HUES48 (cell line): ENCODE results near the gene BBS9.

Source experiments
- H3K27ac ChIP-seq: one replicate; pipeline ENCODE4 v1.7.0; 2013; ENCODE audit warnings: low read depth, low read length, inconsistent platforms
- H3K27me3 ChIP-seq: 2 replicates; pipeline ENCODE4 v1.6.1; 2013; ENCODE audit warnings: mild to moderate bottlenecking, low read length; ENCODE audit not compliant: control insufficient read depth, insufficient read depth
- H3K36me3 ChIP-seq: 2 replicates; pipeline ENCODE4 v1.6.1; 2013; ENCODE audit warnings: low read length; ENCODE audit not compliant: control insufficient read depth, insufficient read depth
- H3K4me1 ChIP-seq: 2 replicates; pipeline ENCODE4 v1.6.1; 2013; ENCODE audit warnings: mild to moderate bottlenecking, low read length; ENCODE audit not compliant: control insufficient read depth, insufficient read depth
- H3K4me3 ChIP-seq: 2 replicates; pipeline ENCODE4 v1.5.1; 2013; ENCODE audit warnings: mild to moderate bottlenecking, low read depth, low read length
- H3K9ac ChIP-seq: 2 replicates; pipeline ENCODE4 v1.6.1; 2013; ENCODE audit warnings: mild to moderate bottlenecking, low read depth, low read length, moderate library complexity
- H3K9me3 ChIP-seq: 2 replicates; pipeline ENCODE4 v1.6.1; 2013; ENCODE audit warnings: low read length; ENCODE audit not compliant: control insufficient read depth, insufficient read depth

The BBS9 gene

DNA sequence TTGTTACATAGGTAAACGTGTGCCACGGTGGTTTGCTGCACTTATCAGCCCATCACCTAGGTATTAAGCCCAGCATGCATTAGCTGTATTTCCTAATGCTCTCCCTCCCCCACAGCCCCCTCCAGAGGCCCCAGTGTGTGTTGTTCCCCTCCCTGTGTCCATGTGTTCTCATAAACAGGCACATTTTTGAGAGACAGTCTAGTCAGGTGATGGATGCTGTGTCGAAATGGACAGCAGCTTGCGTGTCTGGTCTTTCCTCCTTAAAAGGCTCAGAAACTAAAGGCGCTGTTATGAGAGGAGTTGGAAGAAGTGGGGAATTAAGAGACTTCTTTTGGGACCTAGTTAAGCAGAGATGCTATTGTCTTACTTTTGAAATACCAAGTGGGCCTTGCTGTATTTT is 296.0 kb downstream of the BBS9 start:
- Histone ChIP-seq H3K27me3 (no peaks in the 10 kb centered on the region), H3K27ac (no peak overlapping the region), H3K9me3 (no peaks in the 10 kb centered on the region), H3K4me3 (no peak overlapping the region), H3K4me1 (0 out of 2 replicates have a peak, but pooled peaks cover 5% of the 10 kb centered on the region), H3K9ac (no peak overlapping the region), H3K36me3 (no peaks in the 10 kb centered on the region)

DNA sequence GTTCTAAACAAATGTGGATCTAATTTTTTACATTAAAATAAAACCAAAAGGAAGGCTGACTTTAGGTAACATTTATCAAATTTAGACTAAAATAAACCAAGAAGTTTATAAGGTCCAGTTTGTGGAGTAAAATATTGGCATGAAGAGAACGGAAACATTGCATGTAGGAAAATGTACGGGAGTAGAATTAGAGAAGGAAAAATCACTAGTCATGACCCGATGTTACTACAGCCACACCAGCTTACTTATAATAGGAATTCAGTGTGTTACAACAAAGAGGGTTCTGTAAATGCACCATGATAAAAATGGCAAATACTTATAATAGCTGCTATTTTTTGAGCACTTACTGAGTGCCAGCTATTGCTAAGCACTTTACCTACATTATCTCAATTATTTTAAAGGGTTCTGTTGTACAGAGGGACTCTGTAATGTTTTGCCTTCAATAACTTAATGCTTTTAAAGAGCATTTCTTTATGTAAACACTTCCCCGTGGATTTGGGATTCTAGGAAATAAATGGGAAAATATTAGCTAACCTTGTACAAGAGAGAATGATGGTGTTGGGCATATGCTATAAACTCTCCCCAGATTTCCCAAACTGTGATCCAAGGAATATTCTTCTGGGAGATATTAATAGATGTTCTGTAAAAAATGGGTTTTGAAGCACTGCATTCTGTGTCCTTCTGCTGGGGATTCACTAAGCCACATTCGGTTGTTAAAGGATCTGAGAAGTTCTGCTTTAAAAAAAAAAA is 296.7 kb downstream of the BBS9 start:
- Histone ChIP-seq H3K9me3 (no peaks in the 10 kb centered on the region), H3K9ac (no peak overlapping the region), H3K4me3 (no peak overlapping the region), H3K27ac (no peak overlapping the region), H3K36me3 (no peaks in the 10 kb centered on the region), H3K4me1 (0 out of 2 replicates have a peak, but pooled peaks cover 5% of the 10 kb centered on the region), H3K27me3 (no peaks in the 10 kb centered on the region)

DNA sequence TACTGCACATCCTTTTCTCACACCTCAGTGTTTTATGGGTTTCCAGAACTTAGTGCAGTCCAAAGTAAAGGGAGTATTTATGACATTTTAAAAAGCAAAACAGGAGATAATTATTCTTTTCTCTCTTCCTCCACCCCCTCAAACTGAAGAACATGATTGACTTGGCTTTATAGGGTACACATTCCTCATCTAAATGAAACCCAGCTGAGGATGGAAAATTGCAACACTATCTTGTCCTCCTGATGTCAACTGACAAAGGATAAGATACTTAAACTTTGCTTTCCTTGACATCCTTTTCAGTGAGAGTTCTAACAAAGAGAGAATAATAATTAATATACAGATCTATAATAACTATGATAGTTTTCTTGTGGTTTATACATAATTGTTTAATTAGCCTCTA is 299.1 kb downstream of the BBS9 start:
- no peak overlapping the region for H3K27ac ChIP-seq
- no peak overlapping the region for H3K4me3 ChIP-seq
- no peaks in the 10 kb centered on the region for H3K36me3 ChIP-seq
- no peak overlapping the region for H3K9ac ChIP-seq
- no peaks in the 10 kb centered on the region for H3K27me3 ChIP-seq
- no peaks in the 10 kb centered on the region for H3K9me3 ChIP-seq
- H3K4me1 ChIP-seq = 0 out of 2 replicates have a peak, but pooled peaks cover 2% of the 10 kb centered on the region

DNA sequence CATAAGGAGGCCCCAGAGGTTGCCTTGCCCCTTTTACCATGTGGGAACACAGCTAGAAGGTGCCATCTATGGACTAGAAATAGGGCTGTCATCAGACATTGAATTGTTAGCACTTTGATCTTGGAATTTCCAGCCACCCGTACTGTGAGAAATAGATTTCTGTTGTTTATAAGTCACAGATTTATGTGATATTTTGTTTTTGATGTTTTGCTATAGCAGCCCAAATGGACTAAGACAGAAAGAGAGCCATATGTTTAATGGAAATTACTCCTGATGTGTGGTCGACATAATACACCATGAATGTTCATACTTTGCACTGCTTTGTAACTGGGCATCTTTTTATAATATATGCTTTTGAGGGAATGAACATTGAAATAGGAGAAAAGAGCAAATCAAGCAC is 302.2 kb downstream of the BBS9 start:
- no peaks in the 10 kb centered on the region for H3K27me3 ChIP-seq
- no peaks in the 10 kb centered on the region for H3K9me3 ChIP-seq
- no peak overlapping the region for H3K27ac ChIP-seq
- no peaks in the 10 kb centered on the region for H3K36me3 ChIP-seq
- no peak overlapping the region for H3K4me3 ChIP-seq
- H3K9ac ChIP-seq = no peak overlapping the region
- H3K4me1 ChIP-seq = no peaks in the 10 kb centered on the region

DNA sequence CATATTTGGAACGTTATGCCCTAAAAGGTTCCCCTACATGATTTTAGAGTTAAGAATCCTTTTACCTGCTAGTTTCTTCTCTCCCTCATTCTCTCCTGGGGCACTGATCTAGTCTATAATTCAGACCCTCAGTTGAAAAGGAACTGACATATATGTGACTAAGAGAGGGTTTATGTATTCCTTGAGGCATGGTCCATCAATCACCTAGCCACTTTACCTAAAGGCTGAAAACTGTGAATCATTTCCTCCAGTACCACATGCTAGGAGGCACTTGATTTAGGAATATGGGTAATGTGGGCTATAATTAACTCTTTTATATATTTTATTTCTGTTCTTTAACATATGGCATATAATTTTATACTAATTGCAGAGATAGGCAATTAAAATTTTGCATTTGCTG is 303.5 kb downstream of the BBS9 start:
- Histone ChIP-seq H3K9ac (no peak overlapping the region), H3K9me3 (no peaks in the 10 kb centered on the region), H3K27me3 (no peaks in the 10 kb centered on the region)

DNA sequence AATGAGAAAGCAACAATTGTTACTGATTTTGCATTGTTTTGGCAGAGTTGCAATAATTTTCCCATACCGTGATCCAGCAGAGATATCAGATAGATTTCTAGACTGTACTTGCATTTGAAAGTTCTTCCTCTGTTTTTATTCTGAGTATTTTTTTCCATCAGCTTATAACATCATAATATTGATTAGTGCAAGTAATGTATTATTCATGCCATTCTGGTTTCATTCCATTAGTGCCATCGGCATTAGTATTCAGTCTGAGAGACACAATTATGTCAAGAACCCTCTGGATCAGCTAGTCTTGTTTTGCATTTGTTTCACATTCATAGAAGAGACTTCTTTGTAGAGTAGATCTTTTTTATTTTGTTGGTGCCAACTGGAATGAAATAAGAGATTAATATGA is 304.0 kb downstream of the BBS9 start:
- H3K9me3 ChIP-seq = no peaks in the 10 kb centered on the region
- H3K4me3 ChIP-seq = no peak overlapping the region
- no peak overlapping the region for H3K9ac ChIP-seq
- H3K27me3 ChIP-seq = no peaks in the 10 kb centered on the region
- no peak overlapping the region for H3K27ac ChIP-seq
- H3K4me1 ChIP-seq = no peaks in the 10 kb centered on the region
- no peaks in the 10 kb centered on the region for H3K36me3 ChIP-seq

More for the DNA sequence above, 303.5 kb downstream of the BBS9 start:
- Histone ChIP-seq H3K27ac (no peak overlapping the region), H3K4me3 (no peak overlapping the region), H3K36me3 (no peaks in the 10 kb centered on the region), H3K4me1 (no peaks in the 10 kb centered on the region)

DNA sequence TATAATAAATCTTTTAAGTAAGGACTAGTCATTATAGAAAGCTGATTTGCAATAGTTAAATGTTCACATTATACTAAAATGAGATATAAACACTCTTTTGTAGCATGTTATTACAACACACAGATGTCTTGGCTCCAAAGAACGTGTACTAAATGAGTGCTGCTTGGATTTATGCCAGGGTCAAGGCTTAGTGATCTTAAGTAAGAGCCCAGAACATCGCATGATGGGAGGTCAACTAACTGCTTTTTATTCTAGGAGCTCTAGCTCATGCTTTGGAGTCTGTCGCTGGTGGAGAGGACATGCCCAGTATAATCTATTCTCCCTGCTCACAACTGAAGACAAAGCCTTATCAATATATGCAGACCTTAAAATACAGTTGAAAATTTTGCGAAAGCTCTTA is 315.1 kb downstream of the BBS9 start:
- no peak overlapping the region for H3K9ac ChIP-seq

DNA sequence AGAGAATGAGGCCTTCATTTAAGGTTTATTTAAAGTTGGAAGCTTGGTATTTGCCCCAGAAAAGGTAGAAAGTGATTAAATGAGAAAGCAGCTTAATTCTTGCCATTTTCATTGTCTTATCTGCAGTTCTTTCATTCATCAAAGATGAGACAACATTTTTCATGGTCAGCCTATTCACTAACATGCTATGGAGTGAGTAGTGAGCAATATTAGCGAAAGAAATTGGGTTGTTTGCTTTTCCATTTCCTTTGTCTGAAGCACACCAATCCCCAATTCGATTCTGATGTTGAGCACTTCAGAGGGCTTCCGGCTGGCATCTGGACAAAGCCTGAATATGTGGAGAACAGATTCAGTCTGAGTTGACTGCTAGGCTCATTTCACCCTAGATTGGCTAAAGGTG is 317.2 kb downstream of the BBS9 start:
- Histone ChIP-seq H3K27ac (no peak overlapping the region), H3K36me3 (no peaks in the 10 kb centered on the region), H3K4me1 (peaks cover 9% of the 10 kb centered on the region), H3K9me3 (no peaks in the 10 kb centered on the region), H3K9ac (no peak overlapping the region), H3K4me3 (no peak overlapping the region), H3K27me3 (no peaks in the 10 kb centered on the region)

More for the DNA sequence above, 315.1 kb downstream of the BBS9 start:
- Histone ChIP-seq H3K4me3 (no peak overlapping the region), H3K4me1 (peaks cover 9% of the 10 kb centered on the region), H3K36me3 (no peaks in the 10 kb centered on the region), H3K27me3 (no peaks in the 10 kb centered on the region), H3K27ac (no peak overlapping the region), H3K9me3 (no peaks in the 10 kb centered on the region)

DNA sequence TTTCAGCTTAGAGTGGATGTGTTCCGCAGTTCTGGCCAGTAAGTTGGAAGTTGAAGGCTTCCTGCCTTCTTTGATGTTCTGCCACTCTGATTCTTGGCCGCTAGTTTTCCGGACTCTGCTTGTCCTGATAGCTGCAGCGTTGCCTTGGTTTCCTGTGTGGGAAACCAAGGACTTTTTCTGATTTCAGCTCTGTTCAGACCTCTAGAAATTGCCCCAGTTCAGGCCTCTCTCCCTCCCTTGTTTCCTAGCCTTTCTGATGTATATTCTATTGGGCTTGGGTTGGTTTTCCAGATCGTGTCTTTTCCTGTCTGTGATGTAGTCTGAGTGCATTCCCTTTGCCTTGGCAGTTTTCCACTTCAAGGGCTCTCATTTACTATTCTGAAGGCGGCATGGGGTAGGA is 318.7 kb downstream of the BBS9 start:
- no peak overlapping the region for H3K27ac ChIP-seq
- H3K9me3 ChIP-seq = no peaks in the 10 kb centered on the region
- no peaks in the 10 kb centered on the region for H3K27me3 ChIP-seq
- H3K9ac ChIP-seq = no peak overlapping the region
- no peaks in the 10 kb centered on the region for H3K36me3 ChIP-seq
- no peak overlapping the region for H3K4me3 ChIP-seq
- peaks cover 9% of the 10 kb centered on the region for H3K4me1 ChIP-seq

DNA sequence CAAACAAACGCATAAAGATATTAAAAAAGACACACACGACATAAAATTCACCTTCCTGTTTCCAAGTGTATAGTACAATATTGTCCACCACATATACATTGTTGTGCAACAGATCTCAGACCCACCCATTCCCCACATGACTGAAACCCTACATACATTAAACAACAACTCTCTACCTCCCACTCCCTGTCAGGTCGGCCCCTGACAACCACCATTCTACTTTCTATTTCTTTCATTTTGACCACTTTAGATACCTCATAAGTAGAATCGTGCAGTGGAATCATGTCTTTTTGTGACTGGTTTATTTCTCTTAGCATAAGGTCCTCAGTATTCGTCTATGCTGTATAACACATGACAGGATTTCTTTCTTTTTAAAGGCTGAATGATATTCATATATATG is 320.5 kb downstream of the BBS9 start:
- Histone ChIP-seq H3K27me3 (no peaks in the 10 kb centered on the region), H3K27ac (no peak overlapping the region), H3K4me1 (peaks cover 9% of the 10 kb centered on the region), H3K9ac (no peak overlapping the region), H3K36me3 (no peaks in the 10 kb centered on the region), H3K9me3 (no peaks in the 10 kb centered on the region), H3K4me3 (no peak overlapping the region)

DNA sequence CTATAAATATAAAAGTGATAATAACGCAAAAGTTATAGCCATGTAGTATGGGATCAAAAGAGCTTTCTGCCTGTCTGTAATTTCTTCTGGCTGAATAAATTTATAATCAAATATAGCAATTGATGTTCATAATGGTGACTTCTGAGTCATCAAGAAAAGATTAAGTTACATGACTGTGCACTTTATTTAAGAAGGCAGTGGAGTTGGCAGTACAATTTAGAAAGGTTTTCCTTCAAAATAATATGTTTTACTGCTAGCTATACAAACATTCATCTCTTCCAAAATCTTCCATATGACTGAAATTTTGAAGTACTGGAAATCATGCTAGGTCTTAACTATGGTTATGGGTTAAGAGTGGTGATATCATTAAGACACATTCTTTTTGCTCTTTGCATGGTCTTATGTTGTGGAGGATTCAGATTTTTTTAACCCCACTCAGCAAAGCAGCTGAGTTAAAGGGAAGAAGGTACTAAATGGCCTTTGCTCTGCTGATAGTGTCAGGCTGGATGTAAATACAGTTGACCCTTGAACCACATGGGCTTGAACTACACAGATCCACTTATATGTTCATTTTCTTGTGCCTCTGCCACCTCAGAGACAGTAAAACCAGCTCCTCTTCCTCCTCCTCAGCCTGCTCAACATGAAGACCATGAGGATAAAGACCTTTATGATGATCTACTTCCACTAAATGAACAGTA is 323.6 kb downstream of the BBS9 start:
- Histone ChIP-seq H3K36me3 (no peaks in the 10 kb centered on the region), H3K9ac (no peak overlapping the region), H3K9me3 (no peaks in the 10 kb centered on the region), H3K4me3 (no peak overlapping the region), H3K27me3 (no peaks in the 10 kb centered on the region), H3K27ac (no peak overlapping the region), H3K4me1 (peaks cover 3% of the 10 kb centered on the region; the same call in 1 of the 2 replicates)
